GM21825 (cell line): ENCODE results near the gene TBC1D16.

ENCODE experiments used
- ATAC-seq: cut with Tn5 transposase; IDR thresholded peaks from one replicate; pipeline ENCODE4 v1.9.1; 2021; ENCODE audit warnings: mild to moderate bottlenecking, moderate library complexity; ENCODE audit not compliant: unreplicated experiment

TBC1D16 gene

DNA sequence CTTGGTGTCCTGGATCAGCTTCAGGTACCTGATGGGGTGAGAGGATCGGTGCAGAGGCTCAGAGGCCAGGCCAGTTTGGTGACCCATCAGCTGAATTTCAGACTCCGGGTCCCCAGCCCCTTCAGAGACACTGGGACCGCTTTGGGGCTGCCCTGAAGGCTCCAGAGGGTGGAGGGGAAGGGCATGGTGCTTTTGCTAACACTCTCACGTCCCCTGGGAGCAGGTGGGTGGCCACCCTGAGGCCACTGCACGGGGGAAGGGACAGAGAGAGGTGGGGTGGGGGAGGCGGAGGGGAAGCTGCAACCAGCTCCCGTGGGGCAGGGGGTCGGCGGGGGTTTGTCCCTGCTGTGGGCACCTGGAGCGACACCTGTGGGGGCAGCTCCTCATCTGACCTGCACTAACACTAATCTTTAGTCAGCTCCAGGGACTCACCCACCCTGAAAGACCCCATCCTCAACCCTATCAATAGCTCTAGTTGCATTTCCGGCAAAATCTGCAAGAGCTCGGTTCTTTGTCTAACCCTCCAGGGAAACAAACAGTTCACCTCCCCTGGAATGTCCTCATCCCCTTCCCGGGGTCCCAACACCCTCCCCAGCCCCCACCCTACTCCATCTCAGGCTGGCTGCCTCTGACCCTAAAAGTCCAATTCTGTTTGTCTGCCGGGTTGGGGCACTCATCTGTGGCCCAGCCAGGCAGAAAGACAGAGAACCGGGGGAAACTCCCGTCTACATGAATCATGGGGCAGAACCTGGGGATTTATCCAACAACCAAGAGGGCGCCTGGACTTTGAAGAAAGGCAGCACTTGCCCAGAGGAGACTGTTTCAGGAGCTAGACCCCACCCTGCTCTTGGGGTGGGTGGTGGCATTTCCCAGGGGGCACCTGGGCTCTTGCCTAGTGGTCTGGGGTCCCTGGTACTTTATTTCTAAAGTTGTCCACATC, 104.5 kb downstream of the TBC1D16 start:
- ATAC-seq, result no peak

- ATAC-seq, result no peak
Measured at GRCh38 chr17:79930062-79930876, 105.4 kb downstream of the TBC1D16 start.

GRCh38 chr17:79929257-79930061, 106.2 kb downstream of the TBC1D16 start:
- no peak for ATAC-seq

GRCh38 chr17:79928502-79929256, 107.0 kb downstream of the TBC1D16 start:
- ATAC-seq, result no peak

DNA sequence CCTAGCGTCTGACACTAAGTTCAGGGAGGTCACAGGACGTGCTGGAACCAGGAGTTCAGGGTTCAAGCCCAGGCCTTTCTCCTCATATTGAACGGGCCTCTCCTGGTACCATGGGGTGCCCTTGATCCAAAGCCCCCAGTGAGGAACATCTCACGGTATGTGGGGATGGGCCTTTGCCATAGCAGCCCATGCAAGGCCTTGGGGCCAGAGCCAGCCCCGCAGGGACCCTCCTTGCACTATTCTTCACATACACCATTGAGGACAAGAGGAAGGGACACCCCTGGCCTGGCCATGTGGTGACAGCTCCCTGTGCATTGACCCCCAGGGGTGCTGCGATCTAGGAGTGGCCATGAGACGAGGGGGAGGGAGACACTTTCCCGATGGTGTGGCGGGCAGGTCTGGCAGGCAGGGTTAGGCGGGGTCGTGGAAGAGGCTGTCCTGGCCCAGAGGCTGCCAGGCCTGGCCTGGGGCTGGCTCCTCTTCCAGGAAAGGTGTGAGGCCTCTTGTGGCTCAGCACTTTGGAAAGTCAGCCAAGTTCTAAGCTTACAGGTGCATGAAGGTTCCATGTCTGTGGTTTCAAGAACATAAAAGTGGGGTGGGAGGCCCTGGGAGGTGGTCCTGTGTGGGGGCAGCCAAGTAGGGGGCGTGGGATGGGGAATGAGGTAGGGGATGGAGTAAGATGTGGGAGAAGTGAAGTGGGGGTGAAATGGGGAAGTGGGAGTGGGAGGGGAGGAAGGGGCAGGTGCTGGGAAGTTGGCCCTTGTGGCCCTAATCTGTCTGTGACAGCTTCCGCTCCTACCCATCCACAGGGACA, 107.8 kb downstream of the TBC1D16 start:
- no peak for ATAC-seq

DNA sequence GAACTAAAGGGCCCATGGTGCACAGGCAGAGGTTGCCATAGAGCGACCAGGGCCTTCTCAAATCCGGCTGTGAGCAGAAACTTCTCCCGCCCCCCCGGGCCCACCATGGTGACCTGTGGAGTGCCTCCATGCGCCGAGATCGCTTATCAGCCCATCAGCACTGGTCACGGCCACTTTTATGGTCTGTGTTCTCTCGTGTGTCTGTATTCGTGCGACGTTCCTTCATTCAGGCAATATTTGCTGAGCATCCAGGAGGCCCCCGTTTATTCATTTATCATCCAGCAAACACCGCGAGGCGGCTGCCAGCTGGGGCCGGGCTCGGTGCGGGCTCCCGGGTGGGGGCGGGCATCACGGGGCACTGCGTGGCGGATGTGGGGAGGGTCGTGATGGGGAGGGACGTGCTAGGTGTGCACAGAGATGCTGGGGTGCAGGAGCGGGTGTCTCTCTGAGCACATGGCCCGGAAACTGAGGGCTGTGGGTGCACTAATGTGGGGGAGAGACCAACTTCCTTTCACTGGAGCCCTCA, 108.5 kb downstream of the TBC1D16 start:
- no peak for ATAC-seq

DNA sequence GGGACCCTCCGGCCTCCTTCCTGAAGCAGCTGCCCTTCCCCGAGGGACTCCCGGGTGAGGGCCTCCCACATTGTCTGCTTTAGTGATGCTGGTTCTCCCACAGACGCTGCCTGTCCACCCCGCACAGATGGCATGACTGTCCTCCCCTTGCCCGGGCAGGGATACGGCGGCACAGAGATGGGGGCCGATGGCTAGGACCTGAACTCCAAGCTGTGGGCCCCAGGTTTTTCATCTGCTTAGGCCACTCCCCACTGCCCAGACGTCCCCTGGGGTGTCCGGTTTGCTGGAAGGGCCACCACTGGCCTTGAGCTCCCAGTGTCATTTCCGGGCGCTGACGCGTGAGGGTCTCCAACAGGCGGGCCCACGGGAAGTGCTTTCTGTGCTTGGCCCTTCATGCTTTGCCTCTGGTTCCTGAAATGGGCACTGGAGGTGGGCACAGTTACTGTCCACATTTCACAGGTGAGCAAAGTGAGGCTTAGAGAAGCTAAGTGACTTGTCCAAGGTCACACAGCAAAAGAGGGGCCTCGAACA, 109.0 kb downstream of the TBC1D16 start:
- no peak for ATAC-seq

GRCh38 chr17:79926142-79926604, 109.5 kb downstream of the TBC1D16 start:
- ATAC-seq, result no peak

DNA sequence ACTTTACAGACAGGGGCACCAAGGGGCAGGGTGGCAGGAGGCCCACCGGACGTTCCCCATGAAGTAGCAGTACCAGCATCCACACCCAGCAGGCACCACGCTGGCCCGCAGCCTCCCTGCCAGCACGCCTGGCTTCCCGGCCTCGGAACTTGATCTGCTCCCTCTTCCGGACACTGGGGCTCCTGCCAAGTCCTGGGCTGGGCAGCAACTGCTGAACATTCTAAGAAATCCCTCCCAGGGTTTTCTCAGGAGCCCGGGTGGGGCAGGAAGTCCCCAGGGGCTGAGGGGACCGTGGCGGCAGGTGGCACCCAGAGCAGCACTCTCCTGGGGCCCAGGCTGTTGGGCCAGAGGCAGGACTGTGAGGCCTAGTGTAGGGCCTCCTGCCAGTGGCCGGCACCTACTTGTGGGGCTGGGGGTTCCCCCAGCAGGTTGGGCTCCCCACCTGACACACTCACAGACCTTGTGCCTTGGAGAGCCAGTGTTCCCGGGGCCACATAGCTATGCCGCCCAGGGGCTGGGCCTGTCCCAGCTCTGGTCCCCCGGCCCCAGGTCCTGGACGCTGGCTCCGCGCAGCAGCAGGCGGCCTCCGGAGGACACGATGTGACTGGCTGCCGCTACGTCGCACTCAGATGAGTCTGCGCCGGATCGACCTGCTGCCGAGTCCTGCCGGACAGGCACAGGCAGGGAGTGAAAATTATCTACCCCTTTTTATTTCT, 110.3 kb downstream of the TBC1D16 start:
- ATAC-seq, result no peak

GRCh38 chr17:79924639-79924976, 111.1 kb downstream of the TBC1D16 start:
- ATAC-seq, result no peak

DNA sequence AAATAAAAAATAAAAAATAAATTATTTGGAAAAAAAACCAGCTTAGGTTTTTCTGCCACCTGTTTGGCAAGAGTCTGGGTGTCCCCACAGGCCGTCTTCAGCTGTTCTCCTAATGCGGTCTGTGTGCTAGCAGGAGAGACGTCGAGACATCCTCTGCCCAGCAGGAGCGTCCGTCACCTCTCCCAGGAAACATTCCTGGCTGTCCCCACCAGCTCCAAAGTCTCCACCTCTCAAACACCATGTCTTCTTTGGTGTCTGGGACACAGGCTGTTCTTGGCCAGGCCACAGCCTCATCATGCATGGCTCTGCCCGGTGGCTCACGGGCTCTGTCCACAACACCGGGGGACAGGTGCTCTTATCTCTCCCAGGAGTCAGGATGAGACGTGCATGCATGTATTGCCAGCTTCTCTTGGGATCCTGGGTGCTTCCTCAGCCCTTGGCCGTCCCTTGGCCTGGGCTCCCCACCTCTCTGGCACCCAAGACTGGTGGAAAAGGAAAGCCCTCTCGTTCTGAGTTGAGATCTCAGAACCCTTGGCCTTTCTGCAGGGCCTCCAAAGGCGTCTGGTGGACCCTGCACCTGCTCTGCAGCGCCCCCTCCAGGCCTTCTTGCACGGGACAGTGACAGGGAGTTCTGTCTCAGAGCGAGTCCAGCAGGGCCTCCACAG, 111.6 kb downstream of the TBC1D16 start:
- ATAC-seq, result no peak

GRCh38 chr17:79922798-79923197, 112.9 kb downstream of the TBC1D16 start:
- no peak for ATAC-seq

DNA sequence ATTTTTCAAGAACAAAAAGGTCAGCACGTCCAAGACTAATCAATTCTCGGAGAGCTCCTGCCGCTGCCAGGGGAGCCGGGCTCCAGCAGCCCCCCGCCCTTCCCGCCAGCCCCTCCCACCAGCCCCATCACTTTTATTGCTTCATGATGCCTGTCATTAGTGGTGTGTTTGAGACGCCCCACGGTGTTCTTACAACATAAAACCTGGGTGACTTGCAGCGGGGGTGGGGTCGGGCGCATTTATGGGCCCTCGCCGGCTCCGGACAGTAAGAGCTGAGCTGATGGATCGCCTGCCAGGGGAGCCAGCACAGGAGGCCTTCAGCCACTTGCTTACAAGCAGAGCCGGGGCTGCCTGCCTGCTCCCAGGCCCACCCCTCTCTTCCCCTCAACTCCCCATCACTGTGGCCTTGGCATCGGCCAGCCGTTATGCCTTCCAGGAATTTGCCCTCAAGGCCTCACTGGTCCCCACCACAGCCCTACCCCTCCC, 113.5 kb downstream of the TBC1D16 start:
- ATAC-seq, result no peak

- ATAC-seq, result no peak
Measured at GRCh38 chr17:79921411-79922115, 114.1 kb downstream of the TBC1D16 start.

GRCh38 chr17:79920751-79921410, 114.8 kb downstream of the TBC1D16 start:
- ATAC-seq, result no peak
